Epithelial cell of prostate (primary cell): Measurements from ENCODE around the gene PDE11A.
"Not testable (repeated sequence)": the region's sequence is repeated elsewhere in the genome, so short reads cannot be mapped to it uniquely, and the experiment has no call there.

Source experiments
- DNase-seq: peaks from one replicate; pipeline ENCODE4 v3.0.0-alpha.2; 2011; ENCODE audit warnings: low read depth, low spot score
- H3K27ac ChIP-seq: fragments of 450-650 bp; 2 replicates; pipeline ENCODE4 v1.5.1; 2017; ENCODE audit warnings: mild to moderate bottlenecking

PDE11A gene

GRCh38 chr2:178016612-178017011, 56.0 kb downstream of the PDE11A start:
- DNase-seq = no peak
- no peak overlapping the region for H3K27ac ChIP-seq

- no peak for DNase-seq
- no peak overlapping the region for H3K27ac ChIP-seq
Measured at GRCh38 chr2:178012639-178013038, 59.9 kb downstream of the PDE11A start.

- no peak overlapping the region for H3K27ac ChIP-seq
- no peak for DNase-seq
Measured at GRCh38 chr2:178009813-178010212, 62.8 kb downstream of the PDE11A start.

GRCh38 chr2:178008636-178009289, 63.8 kb downstream of the PDE11A start:
- DNase-seq = peak; percentile 41

GRCh38 chr2:178006710-178007109, 65.9 kb downstream of the PDE11A start:
- H3K27ac ChIP-seq = no peak overlapping the region
- DNase-seq = no peak

More at GRCh38 chr2:178008636-178009289, 63.8 kb downstream of the PDE11A start:
- H3K27ac ChIP-seq = no peak overlapping the region

GRCh38 chr2:178005756-178006155, 66.8 kb downstream of the PDE11A start:
- no peak for DNase-seq
- no peak overlapping the region for H3K27ac ChIP-seq

- DNase-seq = no peak
Measured at GRCh38 chr2:178002038-178002437, 70.5 kb downstream of the PDE11A start.

GRCh38 chr2:177998996-177999395, 73.6 kb downstream of the PDE11A start:
- DNase-seq = no peak
- no peak overlapping the region for H3K27ac ChIP-seq

More at GRCh38 chr2:178002038-178002437, 70.5 kb downstream of the PDE11A start:
- no peak overlapping the region for H3K27ac ChIP-seq

GRCh38 chr2:177998006-177998405, 74.6 kb downstream of the PDE11A start:
- peak; percentile 2 for DNase-seq
- H3K27ac ChIP-seq = peak overlapping the region; percentile 24

- H3K27ac ChIP-seq = no peak overlapping the region
- no peak for DNase-seq
Measured at GRCh38 chr2:177992992-177993391, 79.6 kb downstream of the PDE11A start.

- DNase-seq = no peak
- H3K27ac ChIP-seq = peak overlapping the region; percentile 37
Measured at GRCh38 chr2:177989029-177989885, 83.3 kb downstream of the PDE11A start.

GRCh38 chr2:177984749-177985148, 87.8 kb downstream of the PDE11A start:
- DNase-seq = no peak
- no peak overlapping the region for H3K27ac ChIP-seq

- peak; percentile 8 for DNase-seq
Measured at GRCh38 chr2:177983183-177983788, 89.3 kb downstream of the PDE11A start.

GRCh38 chr2:177972782-177973181, 99.8 kb downstream of the PDE11A start:
- DNase-seq = no peak
- H3K27ac ChIP-seq = no peak overlapping the region

More at GRCh38 chr2:177983183-177983788, 89.3 kb downstream of the PDE11A start:
- no peak overlapping the region for H3K27ac ChIP-seq

- no peak overlapping the region for H3K27ac ChIP-seq
- DNase-seq = no peak
Measured at GRCh38 chr2:177972123-177972522, 100.5 kb downstream of the PDE11A start.

GRCh38 chr2:177970670-177971454, 101.7 kb downstream of the PDE11A start:
- no peak overlapping the region for H3K27ac ChIP-seq
- DNase-seq = no peak

- DNase-seq = no peak
Measured at GRCh38 chr2:177964892-177965291, 107.7 kb downstream of the PDE11A start.

GRCh38 chr2:177952151-177952550, 120.4 kb downstream of the PDE11A start:
- DNase-seq = no peak
- H3K27ac ChIP-seq = no peak overlapping the region

More at GRCh38 chr2:177964892-177965291, 107.7 kb downstream of the PDE11A start:
- no peak overlapping the region for H3K27ac ChIP-seq

- DNase-seq, H3K27ac ChIP-seq: not testable (repeated sequence)
Measured at GRCh38 chr2:177947598-177947997, 125.0 kb downstream of the PDE11A start.

- not testable (repeated sequence) for H3K27ac ChIP-seq, DNase-seq
Measured at GRCh38 chr2:177944530-177944929, 128.0 kb downstream of the PDE11A start.
